WI38 (cell line): ENCODE data around the gene SCARF2.

Experiments
- H3K4me3 ChIP-seq: 2 replicates; pipeline ENCODE4 v1.5.1; 2011; ENCODE audit warnings: low read depth, mild to moderate bottlenecking, control low read depth, low read length
- TF ChIP-seq, protein P1 (sequence below): IDR thresholded peaks from 2 replicates; pipeline ENCODE4 v1.5.1; 2012; ENCODE audit warnings: low read depth, mild to moderate bottlenecking, control low read depth, low read length

SCARF2 gene

DNA sequence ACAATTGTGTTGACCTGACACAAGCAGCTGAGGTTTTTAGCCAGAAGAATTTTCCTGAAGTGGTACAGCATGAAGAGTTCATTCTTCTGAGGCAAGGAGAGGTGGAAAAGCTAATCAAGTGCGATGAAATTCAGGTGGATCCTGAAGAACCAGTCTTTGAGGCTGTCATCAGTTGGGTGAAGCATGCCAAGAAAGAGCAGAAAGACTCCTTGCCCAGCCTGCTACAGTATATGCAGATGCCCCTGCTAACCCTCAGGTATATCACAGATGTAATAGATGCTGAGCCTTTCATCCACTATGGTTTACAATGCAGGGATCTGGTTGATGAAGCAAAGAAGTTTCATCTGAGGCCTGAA lies 12.9 kb upstream of the SCARF2 start:
- TF ChIP-seq, protein P1, sequence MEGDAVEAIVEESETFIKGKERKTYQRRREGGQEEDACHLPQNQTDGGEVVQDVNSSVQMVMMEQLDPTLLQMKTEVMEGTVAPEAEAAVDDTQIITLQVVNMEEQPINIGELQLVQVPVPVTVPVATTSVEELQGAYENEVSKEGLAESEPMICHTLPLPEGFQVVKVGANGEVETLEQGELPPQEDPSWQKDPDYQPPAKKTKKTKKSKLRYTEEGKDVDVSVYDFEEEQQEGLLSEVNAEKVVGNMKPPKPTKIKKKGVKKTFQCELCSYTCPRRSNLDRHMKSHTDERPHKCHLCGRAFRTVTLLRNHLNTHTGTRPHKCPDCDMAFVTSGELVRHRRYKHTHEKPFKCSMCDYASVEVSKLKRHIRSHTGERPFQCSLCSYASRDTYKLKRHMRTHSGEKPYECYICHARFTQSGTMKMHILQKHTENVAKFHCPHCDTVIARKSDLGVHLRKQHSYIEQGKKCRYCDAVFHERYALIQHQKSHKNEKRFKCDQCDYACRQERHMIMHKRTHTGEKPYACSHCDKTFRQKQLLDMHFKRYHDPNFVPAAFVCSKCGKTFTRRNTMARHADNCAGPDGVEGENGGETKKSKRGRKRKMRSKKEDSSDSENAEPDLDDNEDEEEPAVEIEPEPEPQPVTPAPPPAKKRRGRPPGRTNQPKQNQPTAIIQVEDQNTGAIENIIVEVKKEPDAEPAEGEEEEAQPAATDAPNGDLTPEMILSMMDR = no peak
- H3K4me3 ChIP-seq = no peak overlapping the region

GRCh38 chr22:20449819-20450550 lies 12.4 kb upstream of the SCARF2 start:
- TF ChIP-seq, protein P1 = no peak

DNA sequence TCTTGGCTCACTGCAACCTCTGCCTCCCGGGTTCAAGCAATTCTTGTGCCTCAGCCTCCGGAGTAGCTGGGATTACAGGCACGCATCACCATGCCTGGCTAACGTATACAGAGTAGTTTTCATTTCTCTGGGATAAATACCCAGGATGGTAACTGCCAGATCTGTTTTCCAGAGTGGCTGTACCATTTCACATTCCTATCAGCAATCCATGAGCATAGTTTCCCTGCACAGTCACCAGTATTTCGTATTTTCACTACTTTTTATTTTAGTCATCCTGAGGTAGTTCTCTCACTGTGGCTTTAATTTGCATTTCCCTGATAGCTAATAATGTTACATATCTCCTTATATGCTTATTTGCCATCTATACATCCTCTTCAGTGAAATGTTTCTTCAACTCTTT lies 11.0 kb upstream of the SCARF2 start:
- no peak overlapping the region for H3K4me3 ChIP-seq
- TF ChIP-seq, protein P1 = no peak

More at GRCh38 chr22:20449819-20450550, 12.4 kb upstream of the SCARF2 start:
- H3K4me3 ChIP-seq = no peak overlapping the region

DNA sequence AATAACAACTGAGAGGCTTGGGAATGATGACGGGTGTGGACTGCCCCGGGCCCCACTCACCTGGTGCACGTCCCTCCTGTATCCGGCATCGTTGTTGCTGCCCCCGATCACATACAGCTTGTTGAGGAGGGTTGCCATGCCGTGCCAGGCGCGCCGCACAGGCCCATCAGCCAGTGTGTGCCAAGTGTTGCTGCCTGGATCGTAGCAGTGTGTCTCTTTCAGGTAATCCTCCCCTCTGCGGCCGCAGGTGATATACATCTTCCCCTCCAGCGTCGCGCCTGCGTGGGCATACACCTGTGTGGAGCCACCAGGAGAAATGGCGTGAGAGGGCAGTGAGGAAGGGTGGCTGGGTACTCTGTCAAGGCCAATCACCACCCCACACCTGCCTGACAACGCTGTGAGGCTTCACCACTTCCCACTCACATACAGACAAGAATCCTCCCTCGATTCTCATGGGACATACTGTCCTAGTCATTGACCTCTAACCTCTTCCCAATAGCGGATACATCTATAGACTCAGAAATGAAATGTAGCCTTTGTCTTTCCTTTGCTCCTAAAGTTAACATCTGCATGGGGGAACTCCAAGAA lies 8.9 kb upstream of the SCARF2 start:
- TF ChIP-seq, protein P1 = no peak
- no peak overlapping the region for H3K4me3 ChIP-seq

GRCh38 chr22:20444325-20444724 lies 6.7 kb upstream of the SCARF2 start:
- no peak overlapping the region for H3K4me3 ChIP-seq
- TF ChIP-seq, protein P1 = no peak

DNA sequence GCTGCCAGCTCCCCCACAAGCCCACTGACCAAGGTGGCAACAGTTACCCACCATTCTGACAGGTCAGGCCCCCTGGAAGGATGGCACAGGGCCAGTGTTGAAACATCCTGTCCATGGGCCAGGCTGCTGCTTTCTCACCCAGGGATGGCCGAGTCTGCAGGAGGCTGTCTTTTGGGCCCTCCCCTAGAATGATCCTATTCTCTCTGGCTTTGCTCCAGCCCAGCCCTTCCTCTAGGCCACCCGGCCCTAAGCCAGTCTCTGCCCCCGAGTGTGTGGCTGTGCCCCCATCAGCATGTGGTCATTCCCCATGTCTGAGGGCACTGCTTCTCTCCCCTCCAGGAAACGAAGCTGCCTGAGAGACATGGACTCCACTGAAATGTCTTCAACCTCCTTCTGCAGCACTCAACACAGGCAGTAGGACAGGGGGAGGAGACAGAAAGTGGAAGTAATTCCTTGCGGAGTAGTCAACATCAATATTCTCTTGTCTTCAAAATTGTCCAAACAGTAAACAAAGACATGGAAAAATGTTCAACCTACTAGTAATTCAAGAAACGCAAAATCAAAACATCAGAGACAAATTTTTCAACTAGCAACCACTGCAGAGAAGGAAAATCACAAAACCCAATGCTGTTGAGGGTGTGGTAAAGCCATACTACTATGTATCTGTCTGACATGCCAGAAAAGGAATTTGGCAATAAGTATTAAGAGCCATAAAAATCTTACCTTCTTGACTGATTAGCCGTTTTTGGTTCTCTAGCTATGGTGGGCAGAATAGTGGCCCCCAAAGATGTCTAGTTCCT lies 5.1 kb upstream of the SCARF2 start:
- H3K4me3 ChIP-seq = no peak overlapping the region
- TF ChIP-seq, protein P1 = no peak
